HepG2 (cell line): Measurements from ENCODE around the gene VPS4A. TPM values are rescaled to one million over a fixed set of nuclear protein-coding genes. Genes with fewer than 3 reads are reported as not detected.

Experiments used
- BCLAF1 ChIP-seq: fragments of 450-650 bp; IDR thresholded peaks from 2 replicates; pipeline ENCODE4 v1.6.1; 2017; ENCODE audit warnings: mild to moderate bottlenecking
- CBX5 ChIP-seq: sonication (generic); formaldehyde crosslinking; IDR thresholded peaks from 2 replicates; pipeline ENCODE4 v1.4.0; 2020; ENCODE audit warnings: missing genetic modification reagents, borderline replicate concordance
- MIER2 ChIP-seq: IDR thresholded peaks from 2 replicates; pipeline ENCODE4 v1.6.1; 2016; ENCODE audit warnings: missing biosample characterization, missing genetic modification reagents
- MTF2 ChIP-seq: sonication (generic); formaldehyde crosslinking; IDR thresholded peaks from 2 replicates; pipeline ENCODE4 v1.5.0; 2020; ENCODE audit warnings: missing genetic modification reagents, borderline replicate concordance
- SSRP1 ChIP-seq: IDR thresholded peaks from 2 replicates; pipeline ENCODE4 v1.6.1; 2016; ENCODE audit warnings: control low read depth
- TAF15 ChIP-seq: fragments of 200-400 bp; formaldehyde crosslinking; IDR thresholded peaks from one replicate; pipeline ENCODE4 v1.6.1; 2018; ENCODE audit warnings: mild to moderate bottlenecking, low read depth, low read length; ENCODE audit not compliant: poor library complexity, severe bottlenecking
- TBP ChIP-seq: sonication (generic); formaldehyde crosslinking; IDR thresholded peaks from 2 replicates; pipeline ENCODE4 v1.5.0; 2020; ENCODE audit warnings: missing genetic modification reagents
- THAP9 ChIP-seq: sonication (generic); formaldehyde crosslinking; IDR thresholded peaks from 2 replicates; pipeline ENCODE4; 2020; ENCODE audit warnings: missing genetic modification reagents, mild to moderate bottlenecking, borderline replicate concordance
- ZFYVE20 ChIP-seq: sonication (generic); formaldehyde crosslinking; IDR thresholded peaks from 2 replicates; pipeline ENCODE4 v1.8.0; 2023; ENCODE audit warnings: low read depth, mild to moderate bottlenecking, moderate library complexity, missing genetic modification reagents, borderline replicate concordance
- ZNF878 ChIP-seq: sonication (generic); formaldehyde crosslinking; IDR thresholded peaks from 2 replicates; pipeline ENCODE4 v1.8.1; 2023; ENCODE audit warnings: mild to moderate bottlenecking, missing genetic modification reagents, moderate library complexity
- polyA plus RNA-seq, 8 experiments: library from polyadenylated mRNA; depleted of rRNA in 3 of 8; stranded (reverse) in 7 of 8; unstranded in 1 of 8; fragments of >200 nt; fragmentation: Illumina TruSeq in 4 of 8; extraction: Trizol in 4 of 8; gene quantifications; 2 replicates each; pipeline versions ENCODE4 v1.2.1 to v1.2.3, GENCODE V29; 2011 to 2016; ENCODE audit warnings: low read depth in 4 of 8, missing spikeins in 1 of 8, mixed read lengths in 1 of 8; ENCODE audit not compliant: insufficient read depth in 1 of 8
- total RNA-seq, 5 experiments: library from RNA; depleted of rRNA; stranded (reverse); fragments of >200 nt; fragmentation: Illumina TruSeq; extraction: Trizol; gene quantifications; 2 replicates each; pipeline ENCODE4 v1.2.3, GENCODE V29; 2016; ENCODE audit warnings: low read depth in 1 of 5
- TF ChIP-seq, protein P1 (sequence below): IDR thresholded peaks from 2 replicates; pipeline ENCODE4 v1.6.1; 2016; ENCODE audit warnings: mild to moderate bottlenecking
- TF ChIP-seq, protein P2 (sequence below): sonication (generic); formaldehyde crosslinking; IDR thresholded peaks from 2 replicates; pipeline ENCODE4 v1.5.1; 2020; ENCODE audit warnings: mild to moderate bottlenecking, missing genetic modification reagents, moderate library complexity
- TF ChIP-seq, protein P3 (sequence below): sonication (generic); formaldehyde crosslinking; IDR thresholded peaks from 2 replicates; pipeline ENCODE4 v1.8.1; 2023; ENCODE audit warnings: mild to moderate bottlenecking, missing genetic modification reagents
- TF ChIP-seq, protein P4 (sequence below): sonication (generic); formaldehyde crosslinking; IDR thresholded peaks from 2 replicates; pipeline ENCODE4 v1.4.0; 2020; ENCODE audit warnings: low read depth, missing genetic modification reagents

Gene VPS4A
- total and polyA plus RNA-seq, 2 of the 13 experiments (the other 11 are each of a cell fraction or from before 2014, with no cell fraction given) = 13.2 to 27.9 TPM

GRCh38 chr16:69326172-69326873 is 15.2 kb downstream of the VPS4A start (continued):
- no peak for TF ChIP-seq BCLAF1
- TF ChIP-seq, protein P1, sequence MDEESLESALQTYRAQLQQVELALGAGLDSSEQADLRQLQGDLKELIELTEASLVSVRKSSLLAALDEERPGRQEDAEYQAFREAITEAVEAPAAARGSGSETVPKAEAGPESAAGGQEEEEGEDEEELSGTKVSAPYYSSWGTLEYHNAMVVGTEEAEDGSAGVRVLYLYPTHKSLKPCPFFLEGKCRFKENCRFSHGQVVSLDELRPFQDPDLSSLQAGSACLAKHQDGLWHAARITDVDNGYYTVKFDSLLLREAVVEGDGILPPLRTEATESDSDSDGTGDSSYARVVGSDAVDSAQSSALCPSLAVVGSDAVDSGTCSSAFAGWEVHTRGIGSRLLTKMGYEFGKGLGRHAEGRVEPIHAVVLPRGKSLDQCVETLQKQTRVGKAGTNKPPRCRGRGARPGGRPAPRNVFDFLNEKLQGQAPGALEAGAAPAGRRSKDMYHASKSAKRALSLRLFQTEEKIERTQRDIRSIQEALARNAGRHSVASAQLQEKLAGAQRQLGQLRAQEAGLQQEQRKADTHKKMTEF (CRISPR knock-in tag) = peak; percentile 59
- TF ChIP-seq TBP (CRISPR knock-in tag) = no peak
- TF ChIP-seq MTF2 = no peak
- TF ChIP-seq, protein P2, sequence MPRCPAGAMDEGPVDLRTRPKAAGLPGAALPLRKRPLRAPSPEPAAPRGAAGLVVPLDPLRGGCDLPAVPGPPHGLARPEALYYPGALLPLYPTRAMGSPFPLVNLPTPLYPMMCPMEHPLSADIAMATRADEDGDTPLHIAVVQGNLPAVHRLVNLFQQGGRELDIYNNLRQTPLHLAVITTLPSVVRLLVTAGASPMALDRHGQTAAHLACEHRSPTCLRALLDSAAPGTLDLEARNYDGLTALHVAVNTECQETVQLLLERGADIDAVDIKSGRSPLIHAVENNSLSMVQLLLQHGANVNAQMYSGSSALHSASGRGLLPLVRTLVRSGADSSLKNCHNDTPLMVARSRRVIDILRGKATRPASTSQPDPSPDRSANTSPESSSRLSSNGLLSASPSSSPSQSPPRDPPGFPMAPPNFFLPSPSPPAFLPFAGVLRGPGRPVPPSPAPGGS = no peak; the same call in 1 of the 2 replicates
- TF ChIP-seq THAP9 (CRISPR knock-in tag) = no peak
- TF ChIP-seq ZFYVE20 (CRISPR knock-in tag) = no peak
- TF ChIP-seq, protein P3, sequence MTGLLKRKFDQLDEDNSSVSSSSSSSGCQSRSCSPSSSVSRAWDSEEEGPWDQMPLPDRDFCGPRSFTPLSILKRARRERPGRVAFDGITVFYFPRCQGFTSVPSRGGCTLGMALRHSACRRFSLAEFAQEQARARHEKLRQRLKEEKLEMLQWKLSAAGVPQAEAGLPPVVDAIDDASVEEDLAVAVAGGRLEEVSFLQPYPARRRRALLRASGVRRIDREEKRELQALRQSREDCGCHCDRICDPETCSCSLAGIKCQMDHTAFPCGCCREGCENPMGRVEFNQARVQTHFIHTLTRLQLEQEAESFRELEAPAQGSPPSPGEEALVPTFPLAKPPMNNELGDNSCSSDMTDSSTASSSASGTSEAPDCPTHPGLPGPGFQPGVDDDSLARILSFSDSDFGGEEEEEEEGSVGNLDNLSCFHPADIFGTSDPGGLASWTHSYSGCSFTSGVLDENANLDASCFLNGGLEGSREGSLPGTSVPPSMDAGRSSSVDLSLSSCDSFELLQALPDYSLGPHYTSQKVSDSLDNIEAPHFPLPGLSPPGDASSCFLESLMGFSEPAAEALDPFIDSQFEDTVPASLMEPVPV (CRISPR knock-in tag) = no peak
- TF ChIP-seq TAF15 = no peak
- TF ChIP-seq, protein P4, sequence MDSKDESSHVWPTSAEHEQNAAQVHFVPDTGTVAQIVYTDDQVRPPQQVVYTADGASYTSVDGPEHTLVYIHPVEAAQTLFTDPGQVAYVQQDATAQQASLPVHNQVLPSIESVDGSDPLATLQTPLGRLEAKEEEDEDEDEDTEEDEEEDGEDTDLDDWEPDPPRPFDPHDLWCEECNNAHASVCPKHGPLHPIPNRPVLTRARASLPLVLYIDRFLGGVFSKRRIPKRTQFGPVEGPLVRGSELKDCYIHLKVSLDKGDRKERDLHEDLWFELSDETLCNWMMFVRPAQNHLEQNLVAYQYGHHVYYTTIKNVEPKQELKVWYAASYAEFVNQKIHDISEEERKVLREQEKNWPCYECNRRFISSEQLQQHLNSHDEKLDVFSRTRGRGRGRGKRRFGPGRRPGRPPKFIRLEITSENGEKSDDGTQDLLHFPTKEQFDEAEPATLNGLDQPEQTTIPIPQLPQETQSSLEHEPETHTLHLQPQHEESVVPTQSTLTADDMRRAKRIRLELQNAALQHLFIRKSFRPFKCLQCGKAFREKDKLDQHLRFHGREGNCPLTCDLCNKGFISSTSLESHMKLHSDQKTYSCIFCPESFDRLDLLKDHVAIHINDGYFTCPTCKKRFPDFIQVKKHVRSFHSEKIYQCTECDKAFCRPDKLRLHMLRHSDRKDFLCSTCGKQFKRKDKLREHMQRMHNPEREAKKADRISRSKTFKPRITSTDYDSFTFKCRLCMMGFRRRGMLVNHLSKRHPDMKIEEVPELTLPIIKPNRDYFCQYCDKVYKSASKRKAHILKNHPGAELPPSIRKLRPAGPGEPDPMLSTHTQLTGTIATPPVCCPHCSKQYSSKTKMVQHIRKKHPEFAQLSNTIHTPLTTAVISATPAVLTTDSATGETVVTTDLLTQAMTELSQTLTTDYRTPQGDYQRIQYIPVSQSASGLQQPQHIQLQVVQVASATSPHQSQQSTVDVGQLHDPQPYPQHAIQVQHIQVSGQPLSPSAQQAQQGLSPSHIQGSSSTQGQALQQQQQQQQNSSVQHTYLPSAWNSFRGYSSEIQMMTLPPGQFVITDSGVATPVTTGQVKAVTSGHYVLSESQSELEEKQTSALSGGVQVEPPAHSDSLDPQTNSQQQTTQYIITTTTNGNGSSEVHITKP = peak; percentile 65; the same call in 1 of the 2 replicates
- no peak for TF ChIP-seq SSRP1 (CRISPR knock-in tag)
- TF ChIP-seq CBX5 (CRISPR knock-in tag) = peak; percentile 79; the same call in 1 of the 2 replicates
- 0 out of 2 replicates have a peak, but pooled peaks have one; percentile 56 for TF ChIP-seq MIER2
- no peak for TF ChIP-seq ZNF878
